PC-9 (cell line): ENCODE results near the gene HBA1. TPM values are rescaled to one million over a fixed set of nuclear protein-coding genes. Genes with fewer than 3 reads are reported as not detected.

ENCODE experiments used
- BruUV-seq: library from RNA; stranded (reverse); fragments of 400-500 nt; replicated peaks from 2 replicates; lab custom pipeline; 2021; lab: Mats Ljungman, UMichigan
- CTCF ChIA-PET: fragments of 300-600 bp; sonication (Branson Sonifier 250); formaldehyde crosslinking; loops from one replicate; lab custom pipeline; 2022; ENCODE audit warnings: antibody characterized with exemption; lab: Charles Lee
- POLR2A ChIA-PET: fragments of 300-600 bp; sonication (Branson Sonifier 250); formaldehyde crosslinking; loops from one replicate; lab custom pipeline; 2022; ENCODE audit warnings: antibody characterized with exemption; ENCODE audit not compliant: unreplicated experiment; lab: Charles Lee
- DNase-seq, 2 experiments: peaks; one replicate each; pipeline versions ENCODE4 v3.0.0 to v3.0.0-alpha.2; 2015 to 2022; ENCODE audit warnings: mixed read lengths in 1 of 2
- H2AFZ ChIP-seq: fragments of 200-600 bp; sonication (generic); 2 replicates; pipeline ENCODE4 v1.8.1; 2017; ENCODE audit warnings: antibody characterized with exemption
- H3F3A ChIP-seq: fragments of 200-600 bp; sonication (generic); 2 replicates; pipeline ENCODE4 v1.8.1; 2017; ENCODE audit warnings: antibody characterized with exemption, mild to moderate bottlenecking, low read depth; ENCODE audit not compliant: insufficient read depth
- H3K27ac ChIP-seq: fragments of 200-600 bp; sonication (generic); 2 replicates; pipeline ENCODE4 v1.6.1; 2016; ENCODE audit warnings: mixed run types
- H3K27me3 ChIP-seq: fragments of 200-600 bp; sonication (generic); 2 replicates; pipeline ENCODE4 v1.6.1; 2016; ENCODE audit warnings: low read depth, mixed run types; ENCODE audit not compliant: insufficient read depth
- H3K36me3 ChIP-seq: fragments of 200-600 bp; sonication (generic); 2 replicates; pipeline ENCODE4 v1.6.1; 2016; ENCODE audit warnings: low read depth, mixed run types
- H3K4me1 ChIP-seq: fragments of 200-600 bp; sonication (generic); replicated peaks from 2 replicates; pipeline ENCODE4 v1.6.1; 2016; ENCODE audit warnings: mixed run types; ENCODE audit not compliant: insufficient read depth
- H3K4me2 ChIP-seq: fragments of 200-600 bp; sonication (generic); 2 replicates; pipeline ENCODE4 v1.6.1; 2017; ENCODE audit warnings: mixed run types
- H3K4me3 ChIP-seq: fragments of 200-600 bp; sonication (generic); 2 replicates; pipeline ENCODE4 v1.6.1; 2016; ENCODE audit warnings: mixed run types
- H3K79me2 ChIP-seq: fragments of 200-600 bp; sonication (generic); 2 replicates; pipeline ENCODE4 v1.6.1; 2017; ENCODE audit warnings: low read depth, mixed run types
- H3K9me2 ChIP-seq: fragments of 200-600 bp; sonication (generic); 2 replicates; pipeline ENCODE4 v1.8.1; 2017; ENCODE audit warnings: mild to moderate bottlenecking; ENCODE audit not compliant: insufficient read depth
- H3K9me3 ChIP-seq: fragments of 200-600 bp; sonication (generic); 2 replicates; pipeline ENCODE4 v1.8.1; 2016; ENCODE audit warnings: low read depth; ENCODE audit not compliant: insufficient read depth
- H4K20me1 ChIP-seq: fragments of 200-600 bp; sonication (generic); 2 replicates; pipeline ENCODE4 v1.8.1; 2017; ENCODE audit not compliant: insufficient read depth
- CTCF ChIP-seq: fragments of 200-600 bp; sonication (generic); conservative IDR thresholded peaks from 2 replicates; pipeline ENCODE4 v1.6.1; 2017; ENCODE audit warnings: mixed run types, antibody characterized with exemption, mild to moderate bottlenecking, moderate library complexity
- EZH2 ChIP-seq: fragments of 200-600 bp; sonication (generic); IDR thresholded peaks from 2 replicates; pipeline ENCODE4 v1.8.0; 2017; ENCODE audit warnings: antibody characterized with exemption, low read depth
- intact Hi-C: fragments of 100-400 bp; cut with micrococcal nuclease; formaldehyde crosslinking; loops from one replicate; pipeline ENCODE4 v1.10.0; 2022; ENCODE audit not compliant: unreplicated experiment
- total RNA-seq: library from RNA; stranded (reverse); gene quantifications from 2 replicates; pipeline ENCODE4 v1.2.3, GENCODE V29; 2021

Gene HBA1
- total RNA-seq, 1 experiment from 2014 or later: not detected

GRCh38 chr16:132120-132519 lies 44.4 kb upstream of the HBA1 start:
- intact Hi-C loops: no loop called here
- Histone ChIP-seq H3K9me3 (no peaks in the 10 kb centered on the region), H3K27me3 (no peaks in the 10 kb centered on the region), H3K27ac (no peak overlapping the region), H3K4me1 (peaks cover 2% of the 10 kb centered on the region; the same call in 1 of the 2 replicates), H4K20me1 (peaks cover 9% of the 10 kb centered on the region), H3K36me3 (no peaks in the 10 kb centered on the region), H2AFZ (no peak overlapping the region), H3F3A (peaks cover 5% of the 10 kb centered on the region; the same call in 1 of the 2 replicates), H3K4me3 (no peak overlapping the region), H3K79me2 (peaks cover 43% of the 10 kb centered on the region), H3K9me2 (no peaks in the 10 kb centered on the region), H3K4me2 (no peak overlapping the region)
- CTCF ChIA-PET: no interaction called here
- POLR2A ChIA-PET: no interaction called here
- TF ChIP-seq CTCF: no peak
- no peak for TF ChIP-seq EZH2
- BruUV-seq: no TSS peak
- no peak for DNase-seq

- peaks cover 7% of the 10 kb centered on the region; the same call in 1 of the 2 replicates for H3F3A ChIP-seq
- no peak overlapping the region for H2AFZ ChIP-seq
- no peaks in the 10 kb centered on the region for H3K36me3 ChIP-seq
- H3K4me3 ChIP-seq: no peak overlapping the region
- intact Hi-C loops: no loop called here
- H4K20me1 ChIP-seq: peaks cover 9% of the 10 kb centered on the region
- no peak for DNase-seq
- ChIA-PET CTCF (interaction anchor here (1.2 kb wide), 1 partner anchor 219 kb away, joined by 3 read pairs; no protein-coding TSS in a partner anchor), POLR2A (no interaction called here)
- H3K9me3 ChIP-seq: no peaks in the 10 kb centered on the region
- no peak for TF ChIP-seq CTCF
- TF ChIP-seq EZH2: no peak
- peaks cover 53% of the 10 kb centered on the region for H3K79me2 ChIP-seq
- BruUV-seq: no TSS peak
- no peaks in the 10 kb centered on the region for H3K9me2 ChIP-seq
- no peak overlapping the region for H3K4me2 ChIP-seq
- no peaks in the 10 kb centered on the region for H3K27me3 ChIP-seq
- peaks cover 7% of the 10 kb centered on the region; the same call in 1 of the 2 replicates for H3K4me1 ChIP-seq
- no peak overlapping the region for H3K27ac ChIP-seq
Measured at GRCh38 chr16:133716-134115, 42.8 kb upstream of the HBA1 start.

- TF ChIP-seq EZH2 (no peak), CTCF (no peak)
- ChIA-PET POLR2A (interaction anchor here (0.5 kb wide), 1 partner anchor 215 kb away, joined by 3 read pairs; no protein-coding TSS in a partner anchor), CTCF (interaction anchor here (0.6 kb wide), 1 partner anchor 11 kb away, joined by 3 read pairs; no protein-coding TSS in a partner anchor)
- Histone ChIP-seq H3K27ac (peak overlapping the region; percentile 66), H4K20me1 (no peaks in the 10 kb centered on the region), H3K9me2 (no peaks in the 10 kb centered on the region), H3K36me3 (no peaks in the 10 kb centered on the region), H3K4me3 (peak overlapping the region; percentile 88), H3K4me2 (peak overlapping the region; percentile 76), H3F3A (peaks cover 19% of the 10 kb centered on the region; the same call in 1 of the 2 replicates), H2AFZ (peak overlapping the region; percentile 90), H3K4me1 (peaks cover 7% of the 10 kb centered on the region; the same call in 1 of the 2 replicates), H3K27me3 (no peaks in the 10 kb centered on the region), H3K79me2 (peaks cover 42% of the 10 kb centered on the region), H3K9me3 (no peaks in the 10 kb centered on the region)
- intact Hi-C loops: no loop called here
- BruUV-seq: no TSS peak
- DNase-seq: peak in 1 of 2 experiments; percentile 28
Measured at GRCh38 chr16:138049-138417, 38.4 kb upstream of the HBA1 start.
